Fibroblast of peridontal ligament (primary cell): ENCODE results near the gene DUSP1.

Experiments used
- DNase-seq: peaks from one replicate; pipeline ENCODE4 v3.0.0-alpha.2; 2010; ENCODE audit errors: extremely low read depth

Gene DUSP1

GRCh38 chr5:172724242-172725183, 46.5 kb downstream of the DUSP1 start:
- no peak for DNase-seq

GRCh38 chr5:172723508-172723907, 47.5 kb downstream of the DUSP1 start:
- no peak for DNase-seq

GRCh38 chr5:172722327-172722815, 48.6 kb downstream of the DUSP1 start:
- DNase-seq: no peak

- DNase-seq: peak; percentile 84
These were observed 49.3 kb downstream of the DUSP1 start for GRCh38 chr5:172721455-172722326.

GRCh38 chr5:172720655-172721054, 50.3 kb downstream of the DUSP1 start:
- DNase-seq: no peak

- no peak for DNase-seq
These were observed 51.8 kb downstream of the DUSP1 start for GRCh38 chr5:172719211-172719610.

GRCh38 chr5:172718527-172719114, 52.4 kb downstream of the DUSP1 start:
- no peak for DNase-seq
